ENCODE measurements around the gene SCARB1. TPM values are rescaled to one million over a fixed set of nuclear protein-coding genes. Genes with fewer than 3 reads are reported as not detected.

SCARB1 gene
- total and polyA plus RNA-seq, 9 of the 15 experiments (the other 6 are each of a cell fraction or from before 2014, with no cell fraction given), result 0.56 to 157 (median 52.8) TPM

GRCh38 chr12:124910561-124911478, 47.2 kb upstream of the SCARB1 start (continued):
- peak; percentile 42; the same call in 1 of the 2 replicates for TF ChIP-seq GMEB1 (CRISPR knock-in tag; IDR thresholded peaks at IDR 0.05)
- TF ChIP-seq E2F3 (CRISPR knock-in tag; IDR thresholded peaks at IDR 0.05), result no peak
- TF ChIP-seq ZNF695 (CRISPR knock-in tag; IDR thresholded peaks at IDR 0.05), result peak; percentile 62
- TF ChIP-seq MTF1 (CRISPR knock-in tag; IDR thresholded peaks at IDR 0.05; ENCODE audit: borderline replicate concordance), result no peak
- TF ChIP-seq ZNF395 (CRISPR knock-in tag; IDR thresholded peaks at IDR 0.05), result no peak
- TF ChIP-seq ETV6 (IDR thresholded peaks at IDR 0.05; ENCODE audit: borderline replicate concordance in 1 of 2, low read depth in 2 of 2, low read length in 1 of 2), result peak in 1 of 2 experiments; percentile 62; a peak in 1 of 4 replicates
- TF ChIP-seq ETV6 (CRISPR knock-in tag; IDR thresholded peaks at IDR 0.05; ENCODE audit: borderline replicate concordance), result no peak
- 0 out of 2 replicates have a peak, but pooled peaks have one; percentile 12 for TF ChIP-seq HES1 (IDR thresholded peaks at IDR 0.05; ENCODE audit: low read depth)
- no peak for TF ChIP-seq EP400 (IDR thresholded peaks at IDR 0.05)
- TF ChIP-seq HMGN3 (IDR thresholded peaks at IDR 0.05; ENCODE audit: borderline replicate concordance, extremely low read depth, insufficient read length, low read depth, low read length), result peak; percentile 36
- TF ChIP-seq HDGF (IDR thresholded peaks at IDR 0.05), result no peak
- TF ChIP-seq ZNF436 (CRISPR knock-in tag; IDR thresholded peaks at IDR 0.05), result peak; percentile 44
- TF ChIP-seq MAFF (IDR thresholded peaks at IDR 0.05; ENCODE audit: low read length), result no peak
- peak; percentile 1 for TF ChIP-seq ZNF324 (CRISPR knock-in tag; IDR thresholded peaks at IDR 0.05)
- peak; percentile 98 for TF ChIP-seq OTX1 (CRISPR knock-in tag; IDR thresholded peaks at IDR 0.05)
- no peak for TF ChIP-seq ZNF785 (CRISPR knock-in tag; IDR thresholded peaks at IDR 0.05)
- TF ChIP-seq ZNF23 (CRISPR knock-in tag; IDR thresholded peaks at IDR 0.05), result peak; percentile 74
- peak in 1 of 3 experiments; percentile 8 for TF ChIP-seq YY1 (IDR thresholded peaks at IDR 0.05; ENCODE audit: borderline replicate concordance in 1 of 3, control insufficient read depth in 1 of 3, extremely low read depth in 1 of 3, insufficient read depth in 3 of 3, insufficient read length in 1 of 3, insufficient replicate concordance in 2 of 3, low read depth in 1 of 3, low read length in 2 of 3)
- TF ChIP-seq FOXK2 (conservative IDR thresholded peaks at IDR 0.05 in 1 of 2, IDR thresholded peaks at IDR 0.05 in 1 of 2; ENCODE audit: low read depth in 2 of 2), result 0 out of 4 replicates have a peak, but pooled peaks of 1 of the 2 experiments have one; percentile 42
- TF ChIP-seq PATZ1 (CRISPR knock-in tag; IDR thresholded peaks at IDR 0.05; ENCODE audit: borderline replicate concordance), result peak; percentile 82; the same call in 1 of the 2 replicates
- TF ChIP-seq SMAD1 (IDR thresholded peaks at IDR 0.05; ENCODE audit: low read depth, low read length, partially characterized antibody), result peak; percentile 25
